NT2/D1 (cell line): ENCODE results near the gene HSP90AA1.
A peak's percentile ranks its signal among the peaks of the same experiment; 100 is the strongest.
"Not testable (repeated sequence)": the region's sequence is repeated elsewhere in the genome, so short reads cannot be mapped to it uniquely, and the experiment has no call there.

Experiments
- DNase-seq: peaks from one replicate; pipeline ENCODE4 v3.0.0-alpha.2; 2011; ENCODE audit warnings: low read depth, low spot score
- H3K27me3 ChIP-seq: 2 replicates; pipeline ENCODE4 v1.6.0; 2011; ENCODE audit warnings: mild to moderate bottlenecking; ENCODE audit not compliant: insufficient read length, insufficient read depth
- H3K36me3 ChIP-seq: 2 replicates; pipeline ENCODE4 v1.6.1; 2011; ENCODE audit warnings: mild to moderate bottlenecking, low read length, mixed read lengths; ENCODE audit not compliant: insufficient read depth, insufficient read length
- H3K4me1 ChIP-seq: 2 replicates; pipeline ENCODE4 v1.5.1; 2011; ENCODE audit not compliant: insufficient read depth, insufficient read length
- H3K4me3 ChIP-seq: 2 replicates; pipeline ENCODE4 v1.5.1; 2011; ENCODE audit warnings: low read depth; ENCODE audit not compliant: insufficient read length
- H3K9ac ChIP-seq: 2 replicates; pipeline ENCODE4 v1.6.0; 2011; ENCODE audit warnings: low read depth; ENCODE audit not compliant: insufficient read length
- H3K9me3 ChIP-seq: 2 replicates; pipeline ENCODE4 v1.5.1; 2011; ENCODE audit warnings: mild to moderate bottlenecking, low read length; ENCODE audit not compliant: insufficient read depth
- SUZ12 ChIP-seq: IDR thresholded peaks from 2 replicates; pipeline ENCODE4 v1.6.1; 2011; ENCODE audit not compliant: insufficient read length, insufficient read depth; ENCODE audit errors: extremely low read depth
- YY1 ChIP-seq: IDR thresholded peaks from 2 replicates; pipeline ENCODE4 v1.6.1; 2011; ENCODE audit not compliant: insufficient read length, insufficient read depth
- ZNF274 ChIP-seq: IDR thresholded peaks from 2 replicates; pipeline ENCODE4 v1.6.1; 2011; ENCODE audit warnings: mild to moderate bottlenecking, low read depth, low read length

The HSP90AA1 gene

DNA sequence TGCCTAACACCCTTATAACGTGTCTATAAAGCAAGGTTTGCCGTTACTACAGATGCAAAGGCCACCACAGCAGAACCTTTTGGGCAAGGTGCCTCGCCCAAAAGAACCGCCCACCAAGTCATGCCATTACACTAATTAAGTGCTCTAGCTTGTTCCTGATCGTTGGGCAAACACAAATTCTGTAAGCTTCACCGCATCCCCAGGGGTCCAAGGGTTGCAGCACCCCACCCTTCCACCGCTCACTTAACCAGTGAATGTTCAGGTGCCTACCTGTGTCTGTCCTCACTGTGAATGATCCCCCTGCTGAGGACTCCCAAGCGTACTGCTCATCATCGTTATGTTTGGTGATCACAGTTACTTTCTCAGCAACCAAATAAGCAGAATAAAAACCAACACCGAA, 1.4 kb downstream of the HSP90AA1 start:
- TF ChIP-seq YY1 (no peak), SUZ12 (no peak), ZNF274 (no peak)
- Histone ChIP-seq H3K4me3 (peak overlapping the region; percentile 76), H3K27me3 (no peaks in the 10 kb centered on the region), H3K9ac (peak overlapping the region; percentile 81), H3K9me3 (no peaks in the 10 kb centered on the region), H3K36me3 (peaks cover 58% of the 10 kb centered on the region), H3K4me1 (no peaks in the 10 kb centered on the region)
- no peak for DNase-seq

DNA sequence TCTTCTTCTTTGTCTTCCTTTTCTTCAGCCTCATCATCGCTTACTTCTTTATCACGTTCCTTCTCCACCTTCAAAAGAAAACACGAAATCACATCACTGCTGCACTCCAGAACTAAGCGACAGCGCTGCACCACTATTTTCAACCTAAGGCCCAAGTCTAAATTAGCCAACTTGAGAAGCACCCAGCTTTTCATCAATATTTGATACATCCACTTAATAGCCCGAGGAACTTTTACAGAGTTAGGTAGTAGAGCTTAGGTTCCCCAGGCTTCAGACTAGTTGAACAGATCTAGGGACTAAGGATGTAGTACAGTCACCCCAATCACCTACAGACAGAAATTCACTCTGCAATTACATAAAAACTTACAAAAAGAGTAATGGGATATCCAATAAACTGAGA, 1.9 kb downstream of the HSP90AA1 start:
- H3K4me3 ChIP-seq = peak overlapping the region; percentile 76
- TF ChIP-seq SUZ12 = no peak
- TF ChIP-seq YY1 = no peak
- TF ChIP-seq ZNF274 = no peak
- no peaks in the 10 kb centered on the region for H3K27me3 ChIP-seq
- H3K36me3 ChIP-seq = peaks cover 64% of the 10 kb centered on the region
- H3K4me1 ChIP-seq = no peaks in the 10 kb centered on the region
- no peaks in the 10 kb centered on the region for H3K9me3 ChIP-seq
- no peak overlapping the region for H3K9ac ChIP-seq
- DNase-seq = no peak

DNA sequence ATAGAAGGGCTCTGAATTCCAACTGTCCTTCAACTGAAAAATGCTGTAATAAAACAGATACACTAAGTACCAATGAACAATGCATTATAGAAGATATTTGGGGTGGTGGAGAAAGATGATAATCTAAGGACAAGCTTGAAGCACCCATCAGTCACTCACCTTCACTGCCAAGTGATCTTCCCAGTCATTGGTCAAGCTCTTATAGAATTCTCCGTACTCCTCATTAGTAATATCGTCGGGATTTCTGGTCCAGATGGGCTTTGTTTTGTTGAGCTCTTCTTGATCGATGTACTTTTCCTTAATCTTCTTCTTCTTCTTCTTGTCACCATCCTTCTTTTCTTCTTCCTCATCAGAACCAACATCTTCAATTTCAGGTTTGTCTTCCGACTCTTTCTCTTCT, 2.3 kb downstream of the HSP90AA1 start:
- not testable (repeated sequence) for H3K9me3 ChIP-seq, H3K4me1 ChIP-seq, H3K9ac ChIP-seq, DNase-seq, H3K27me3 ChIP-seq
- Histone ChIP-seq H3K36me3 (peaks cover 68% of the 10 kb centered on the region), H3K4me3 (peak overlapping the region; percentile 76)

DNA sequence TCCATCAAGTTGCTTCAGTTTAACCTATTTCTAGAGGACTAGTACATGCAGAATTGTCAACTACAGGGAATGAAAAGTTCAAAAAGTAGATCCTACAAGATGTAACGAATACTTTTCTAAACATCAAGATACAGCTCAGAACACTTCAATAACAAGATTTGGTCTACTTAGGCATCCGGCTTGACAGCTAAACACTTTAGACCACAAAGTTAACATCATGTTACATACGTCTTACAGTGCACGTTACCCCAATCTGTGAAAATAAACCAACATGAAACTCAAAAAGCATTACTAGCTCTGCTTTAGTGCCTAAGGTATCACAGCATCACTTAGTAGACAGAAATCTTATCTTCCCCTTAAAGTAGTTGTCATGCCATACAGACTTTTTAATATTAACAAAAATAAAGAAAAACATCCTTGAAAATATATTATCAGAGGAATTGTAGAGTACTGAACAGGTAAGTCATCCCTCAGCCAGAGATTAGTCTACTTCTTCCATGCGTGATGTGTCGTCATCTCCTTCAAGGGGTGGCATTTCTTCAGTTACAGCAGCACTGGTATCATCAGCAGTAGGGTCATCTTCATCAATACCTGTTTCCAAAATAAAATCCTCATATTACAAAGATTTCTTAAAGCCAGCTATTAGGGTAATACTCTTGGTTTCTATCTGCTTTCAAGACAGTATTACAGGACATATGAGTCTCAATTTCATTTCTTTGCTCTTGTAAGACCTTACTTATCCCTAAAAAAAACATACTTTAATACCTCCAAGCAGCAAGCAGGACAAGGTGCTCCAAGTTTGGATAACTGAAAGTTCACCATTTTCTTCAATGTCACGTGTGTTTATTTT, 5.4 kb downstream of the HSP90AA1 start:
- Histone ChIP-seq H3K4me3 (no peak overlapping the region), H3K27me3 (no peaks in the 10 kb centered on the region), H3K9ac (no peak overlapping the region), H3K36me3 (peaks cover 83% of the 10 kb centered on the region), H3K9me3 (no peaks in the 10 kb centered on the region), H3K4me1 (no peaks in the 10 kb centered on the region)
- TF ChIP-seq ZNF274 (no peak), YY1 (no peak), SUZ12 (no peak)
- DNase-seq = no peak

DNA sequence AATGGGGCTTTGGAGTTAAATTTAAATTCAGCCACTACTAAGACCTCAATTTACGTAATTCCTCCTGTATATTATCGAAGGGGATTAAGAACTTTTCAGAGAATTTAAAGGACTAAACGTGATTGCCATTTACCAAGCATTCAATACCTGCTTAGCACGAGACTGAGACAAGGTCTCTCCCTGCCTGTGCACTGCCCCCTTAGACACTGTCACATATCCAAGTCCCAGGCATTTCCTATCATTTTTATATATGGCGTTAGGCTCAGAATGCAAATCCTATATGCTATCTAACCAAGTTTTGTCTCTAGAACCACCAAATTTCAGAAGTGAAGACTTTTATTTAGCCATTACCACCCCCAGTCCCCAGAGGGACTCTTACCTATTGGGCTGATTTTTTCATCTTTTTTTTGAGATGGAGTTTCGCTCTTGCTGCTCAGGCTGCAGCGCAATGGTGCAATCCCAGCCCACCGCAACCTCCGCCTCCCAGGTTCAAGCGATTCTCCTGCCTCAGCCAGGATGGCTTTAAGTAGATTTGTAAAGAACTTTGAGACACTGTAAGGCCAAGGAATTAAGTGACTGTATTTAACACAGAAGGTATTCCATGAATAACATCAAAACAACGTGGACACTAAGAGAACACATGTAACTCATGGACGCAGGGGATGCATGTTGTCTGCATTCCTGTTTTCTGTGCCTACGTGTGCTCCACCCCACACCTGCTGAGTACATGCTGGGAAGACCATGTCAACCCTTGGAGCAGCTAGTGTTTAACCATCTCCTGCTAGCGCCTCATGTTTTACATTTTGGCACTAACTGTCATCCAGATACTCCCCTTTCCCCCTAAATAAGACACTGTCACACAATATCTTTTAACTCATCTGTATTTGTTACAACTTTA, 6.4 kb downstream of the HSP90AA1 start:
- no peak overlapping the region for H3K4me3 ChIP-seq
- DNase-seq = no peak
- H3K9me3 ChIP-seq = no peaks in the 10 kb centered on the region
- no peak for TF ChIP-seq YY1
- TF ChIP-seq SUZ12 = no peak
- no peak for TF ChIP-seq ZNF274
- H3K36me3 ChIP-seq = peaks cover 73% of the 10 kb centered on the region
- H3K9ac ChIP-seq = no peak overlapping the region
- no peaks in the 10 kb centered on the region for H3K27me3 ChIP-seq
- no peaks in the 10 kb centered on the region for H3K4me1 ChIP-seq

DNA sequence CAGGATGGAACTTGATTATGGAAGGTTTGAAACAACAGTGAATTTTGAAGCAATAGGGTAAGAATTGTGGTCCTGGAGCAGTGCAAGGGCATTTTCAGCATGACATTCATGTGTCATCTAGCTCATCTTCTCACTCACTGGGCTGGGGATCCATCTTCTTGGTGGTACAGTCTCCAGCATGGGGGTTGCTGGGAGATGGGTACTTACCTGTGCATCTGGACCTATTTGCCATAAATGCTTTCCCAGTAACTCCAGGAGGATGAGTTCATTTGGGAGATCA, 7.2 kb downstream of the HSP90AA1 start:
- no peak for TF ChIP-seq ZNF274
- TF ChIP-seq YY1 = no peak
- no peak for TF ChIP-seq SUZ12
- no peaks in the 10 kb centered on the region for H3K27me3 ChIP-seq
- no peak overlapping the region for H3K4me3 ChIP-seq
- no peaks in the 10 kb centered on the region for H3K9me3 ChIP-seq
- DNase-seq = no peak
- peaks cover 68% of the 10 kb centered on the region for H3K36me3 ChIP-seq
- H3K4me1 ChIP-seq = no peaks in the 10 kb centered on the region
- no peak overlapping the region for H3K9ac ChIP-seq
